GM23338 (cell line): Measurements from ENCODE around the gene LPIN1. TPM values are rescaled to one million over a fixed set of nuclear protein-coding genes. Genes with fewer than 3 reads are reported as not detected.

Source experiments
- ATAC-seq: fragments of 200-7000 bp; cut with Tn5 transposase; 3 replicates; pipeline ENCODE4 v1.9.1; 2020
- DNase-seq: peaks from one replicate; pipeline ENCODE4 v3.0.0-alpha.2; 2015; ENCODE audit warnings: low spot score
- H2AFZ ChIP-seq: fragments of 200-600 bp; sonication (generic); 2 replicates; pipeline ENCODE4 v1.8.0; 2016; ENCODE audit warnings: antibody characterized with exemption, mild to moderate bottlenecking, moderate library complexity
- H3F3A ChIP-seq: fragments of 200-600 bp; sonication (generic); replicated peaks from 2 replicates; pipeline ENCODE4 v1.8.0; 2017; ENCODE audit warnings: antibody characterized with exemption, mixed run types, low read depth
- H3K27ac ChIP-seq: fragments of 200-600 bp; sonication (generic); 2 replicates; pipeline ENCODE4 v1.6.1; 2016; ENCODE audit warnings: low read depth
- H3K27me3 ChIP-seq: fragments of 200-600 bp; sonication (generic); 2 replicates; pipeline ENCODE4 v1.8.0; 2016; ENCODE audit warnings: mild to moderate bottlenecking, mixed run types, moderate library complexity; ENCODE audit not compliant: insufficient read depth
- H3K36me3 ChIP-seq: fragments of 200-600 bp; sonication (generic); 2 replicates; pipeline ENCODE4 v1.8.0; 2016; ENCODE audit warnings: mild to moderate bottlenecking; ENCODE audit not compliant: insufficient read depth
- H3K4me1 ChIP-seq: fragments of 200-600 bp; sonication (generic); 2 replicates; pipeline ENCODE4 v1.8.0; 2016; ENCODE audit warnings: mild to moderate bottlenecking, moderate library complexity; ENCODE audit not compliant: insufficient read depth
- H3K4me2 ChIP-seq: fragments of 200-600 bp; sonication (generic); 2 replicates; pipeline ENCODE4 v1.7.1; 2017; ENCODE audit warnings: mixed run types
- H3K4me3 ChIP-seq: fragments of 200-600 bp; sonication (generic); 2 replicates; pipeline ENCODE4 v1.6.1; 2016; ENCODE audit warnings: mixed run types
- H3K79me2 ChIP-seq: fragments of 200-600 bp; sonication (generic); replicated peaks from 2 replicates; pipeline ENCODE4 v1.8.0; 2017; ENCODE audit warnings: mild to moderate bottlenecking; ENCODE audit not compliant: insufficient read depth
- H3K9me2 ChIP-seq: fragments of 200-600 bp; sonication (generic); 2 replicates; pipeline ENCODE4 v1.8.0; 2017; ENCODE audit not compliant: insufficient read depth
- H4K20me1 ChIP-seq: fragments of 200-600 bp; sonication (generic); replicated peaks from 2 replicates; pipeline ENCODE4 v1.8.0; 2017; ENCODE audit warnings: mild to moderate bottlenecking; ENCODE audit not compliant: insufficient read depth
- H3K27ac Mint-ChIP-seq: 2 replicates; pipeline ENCODE4 v1.8.0; 2020; ENCODE audit warnings: inconsistent platforms, mild to moderate bottlenecking, moderate library complexity, mixed read lengths
- H3K27me3 Mint-ChIP-seq: 3 replicates; pipeline ENCODE4 v1.8.0; 2022; ENCODE audit warnings: low read depth, mild to moderate bottlenecking, moderate library complexity, mixed read lengths, inconsistent platforms; ENCODE audit not compliant: insufficient read depth, poor library complexity
- H3K36me3 Mint-ChIP-seq: 3 replicates; pipeline ENCODE4 v1.8.0; 2021; ENCODE audit warnings: low read depth, mild to moderate bottlenecking, inconsistent platforms, moderate library complexity, mixed read lengths
- H3K4me1 Mint-ChIP-seq: 3 replicates; pipeline ENCODE4 v1.8.0; 2020; ENCODE audit warnings: mild to moderate bottlenecking, inconsistent platforms, mixed read lengths
- H3K4me3 Mint-ChIP-seq: 3 replicates; pipeline ENCODE4 v1.8.0; 2021; ENCODE audit warnings: moderate library complexity, mild to moderate bottlenecking, inconsistent platforms, mixed read lengths
- H3K9me3 Mint-ChIP-seq: 3 replicates; pipeline ENCODE4 v1.8.0; 2020; ENCODE audit warnings: moderate library complexity, mild to moderate bottlenecking, inconsistent platforms, mixed read lengths
- CREB1 ChIP-seq: fragments of 250-450 bp; sonication (Bioruptor Pico); IDR thresholded peaks from 2 replicates; pipeline ENCODE4 v1.5.0; 2020; ENCODE audit warnings: low read depth, mild to moderate bottlenecking, moderate library complexity
- EZH2phosphoT487 ChIP-seq: fragments of 200-600 bp; sonication (generic); IDR thresholded peaks from one replicate; pipeline ENCODE4 v1.8.1; 2018; ENCODE audit warnings: antibody characterized with exemption; ENCODE audit not compliant: unreplicated experiment
- JUNB ChIP-seq: IDR thresholded peaks from one replicate; pipeline ENCODE4 v1.6.1; 2016; ENCODE audit warnings: antibody characterized with exemption; ENCODE audit not compliant: unreplicated experiment
- NANOG ChIP-seq: IDR thresholded peaks from 2 replicates; pipeline ENCODE4 v1.6.1; 2016; ENCODE audit warnings: antibody characterized with exemption, borderline replicate concordance
- POLR2AphosphoS5 ChIP-seq: IDR thresholded peaks from 2 replicates; pipeline ENCODE4 v1.6.1; 2016; ENCODE audit warnings: antibody characterized with exemption, low read depth
- REST ChIP-seq: IDR thresholded peaks from one replicate; pipeline ENCODE4 v1.6.1; 2018; ENCODE audit warnings: antibody characterized with exemption; ENCODE audit not compliant: unreplicated experiment
- STAT1 ChIP-seq: IDR thresholded peaks from one replicate; pipeline ENCODE4 v1.6.1; 2016; ENCODE audit warnings: antibody characterized with exemption; ENCODE audit not compliant: unreplicated experiment
- ZNF114 ChIP-seq: fragments of 250-450 bp; sonication (Bioruptor Pico); IDR thresholded peaks from 2 replicates; pipeline ENCODE4 v1.5.0; 2020; ENCODE audit warnings: mild to moderate bottlenecking, moderate library complexity
- ZNF331 ChIP-seq: fragments of 250-450 bp; sonication (Bioruptor Pico); IDR thresholded peaks from 2 replicates; pipeline ENCODE4 v1.5.0; 2020; ENCODE audit warnings: low read depth, mild to moderate bottlenecking, moderate library complexity
- polyA plus RNA-seq: library from polyadenylated mRNA; unstranded; fragments of >200 nt; fragmentation: Nextera tagmentation; extraction: Ambion mirVana; gene quantifications from 2 replicates; pipeline ENCODE4 v1.2.1, GENCODE V29; 2016
- total RNA-seq: library from RNA; depleted of rRNA; stranded (reverse); fragments of >200 nt; shearing (Covaris generic); gene quantifications from 2 replicates; pipeline ENCODE4 v1.2.3, GENCODE V29; 2014
- TF ChIP-seq, protein P1 (sequence below): IDR thresholded peaks from 2 replicates; pipeline ENCODE4 v1.6.1; 2016; ENCODE audit warnings: antibody characterized with exemption
- TF ChIP-seq, protein P2 (sequence below), 2 experiments: fragments of 200-600 bp in 1 of 2; sonication (generic) in 1 of 2; conservative IDR thresholded peaks; 2 replicates each; pipeline versions ENCODE4 v1.5.1 to v1.6.1; 2016 to 2017; ENCODE audit warnings: antibody characterized with exemption in 2 of 2, low read depth in 2 of 2, mild to moderate bottlenecking in 2 of 2, moderate library complexity in 1 of 2

Gene LPIN1
- total and polyA plus RNA-seq, 2 experiments from 2014 or later: 4.4 to 9.5 TPM

- H3K27ac Mint-ChIP-seq: no peak overlapping the region
- no peak overlapping the region for H2AFZ ChIP-seq
- H3K4me3 ChIP-seq: no peak overlapping the region
- no peaks in the 10 kb centered on the region for H3K4me1 Mint-ChIP-seq
- H3K4me1 ChIP-seq: no peaks in the 10 kb centered on the region
- peaks cover 5% of the 10 kb centered on the region for H3K27me3 Mint-ChIP-seq
- no peaks in the 10 kb centered on the region for H3K79me2 ChIP-seq
- no peaks in the 10 kb centered on the region for H3F3A ChIP-seq
- ATAC-seq (no peak), DNase-seq (no peak)
- H3K36me3 Mint-ChIP-seq: 0 out of 3 replicates have a peak, but pooled peaks cover 3% of the 10 kb centered on the region
- peaks cover 5% of the 10 kb centered on the region for H3K9me3 Mint-ChIP-seq
- no peak overlapping the region for H3K4me2 ChIP-seq
- H3K4me3 Mint-ChIP-seq: no peak overlapping the region
- no peaks in the 10 kb centered on the region for H3K36me3 ChIP-seq
- no peak for TF ChIP-seq ZNF331 (CRISPR knock-in tag)
- TF ChIP-seq REST: no peak
- no peaks in the 10 kb centered on the region for H3K27me3 ChIP-seq
- 0 out of 2 replicates have a peak, but pooled peaks cover 4% of the 10 kb centered on the region for H3K9me2 ChIP-seq
- H3K27ac ChIP-seq: no peak overlapping the region
- no peaks in the 10 kb centered on the region for H4K20me1 ChIP-seq
Measured at GRCh38 chr2:11701206-11701605, 45.2 kb upstream of the LPIN1 start.

DNA sequence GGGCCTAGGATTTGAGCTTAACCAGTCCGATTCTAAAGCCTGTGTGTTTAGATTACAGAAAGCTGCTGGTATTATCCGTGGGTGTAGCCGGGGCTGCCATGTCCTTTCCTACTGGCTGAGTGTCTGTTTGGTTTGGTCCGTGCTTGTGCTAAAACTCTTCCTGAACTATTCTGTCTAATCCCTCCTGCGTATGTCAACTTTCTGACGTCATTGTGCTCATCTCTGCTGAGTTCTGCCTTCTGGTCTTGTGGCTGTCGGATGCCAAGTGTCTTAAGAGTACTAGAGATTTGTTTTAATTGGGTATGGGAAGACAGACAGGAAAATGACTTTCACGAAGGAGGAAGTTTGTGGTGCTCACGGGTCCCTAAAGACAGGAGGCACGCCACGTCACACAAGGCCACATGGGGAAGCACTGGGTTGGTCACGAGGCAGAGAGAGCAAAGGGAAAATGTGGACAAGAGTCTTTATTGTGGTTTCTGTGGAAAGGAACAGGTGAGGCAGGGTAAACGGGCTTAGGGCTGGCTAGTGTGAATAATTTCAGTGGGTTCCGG, 44.6 kb upstream of the LPIN1 start:
- Histone ChIP-seq H3K9me2 (0 out of 2 replicates have a peak, but pooled peaks cover 4% of the 10 kb centered on the region), H3K79me2 (no peaks in the 10 kb centered on the region), H3K36me3 (no peaks in the 10 kb centered on the region), H3K4me1 (no peaks in the 10 kb centered on the region), H2AFZ (no peak overlapping the region), H3K27ac (no peak overlapping the region), H3K4me3 (no peak overlapping the region), H3K4me2 (no peak overlapping the region), H3F3A (no peaks in the 10 kb centered on the region), H4K20me1 (no peaks in the 10 kb centered on the region), H3K27me3 (no peaks in the 10 kb centered on the region)
- Mint-ChIP-seq H3K27me3 (peaks cover 2% of the 10 kb centered on the region), H3K27ac (no peak overlapping the region), H3K4me1 (no peaks in the 10 kb centered on the region), H3K36me3 (peaks cover 4% of the 10 kb centered on the region; the same call in 1 of the 3 replicates), H3K4me3 (no peak overlapping the region), H3K9me3 (peaks cover 5% of the 10 kb centered on the region)
- DNase-seq: no peak
- ATAC-seq: no peak
- TF ChIP-seq, protein P1, sequence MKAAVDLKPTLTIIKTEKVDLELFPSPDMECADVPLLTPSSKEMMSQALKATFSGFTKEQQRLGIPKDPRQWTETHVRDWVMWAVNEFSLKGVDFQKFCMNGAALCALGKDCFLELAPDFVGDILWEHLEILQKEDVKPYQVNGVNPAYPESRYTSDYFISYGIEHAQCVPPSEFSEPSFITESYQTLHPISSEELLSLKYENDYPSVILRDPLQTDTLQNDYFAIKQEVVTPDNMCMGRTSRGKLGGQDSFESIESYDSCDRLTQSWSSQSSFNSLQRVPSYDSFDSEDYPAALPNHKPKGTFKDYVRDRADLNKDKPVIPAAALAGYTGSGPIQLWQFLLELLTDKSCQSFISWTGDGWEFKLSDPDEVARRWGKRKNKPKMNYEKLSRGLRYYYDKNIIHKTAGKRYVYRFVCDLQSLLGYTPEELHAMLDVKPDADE: no peak
- TF ChIP-seq JUNB (no peak), POLR2AphosphoS5 (no peak), REST (no peak), ZNF114 (CRISPR knock-in tag) (no peak), EZH2phosphoT487 (no peak), NANOG (no peak), CREB1 (CRISPR knock-in tag) (no peak), STAT1 (no peak)
- TF ChIP-seq, protein P2, sequence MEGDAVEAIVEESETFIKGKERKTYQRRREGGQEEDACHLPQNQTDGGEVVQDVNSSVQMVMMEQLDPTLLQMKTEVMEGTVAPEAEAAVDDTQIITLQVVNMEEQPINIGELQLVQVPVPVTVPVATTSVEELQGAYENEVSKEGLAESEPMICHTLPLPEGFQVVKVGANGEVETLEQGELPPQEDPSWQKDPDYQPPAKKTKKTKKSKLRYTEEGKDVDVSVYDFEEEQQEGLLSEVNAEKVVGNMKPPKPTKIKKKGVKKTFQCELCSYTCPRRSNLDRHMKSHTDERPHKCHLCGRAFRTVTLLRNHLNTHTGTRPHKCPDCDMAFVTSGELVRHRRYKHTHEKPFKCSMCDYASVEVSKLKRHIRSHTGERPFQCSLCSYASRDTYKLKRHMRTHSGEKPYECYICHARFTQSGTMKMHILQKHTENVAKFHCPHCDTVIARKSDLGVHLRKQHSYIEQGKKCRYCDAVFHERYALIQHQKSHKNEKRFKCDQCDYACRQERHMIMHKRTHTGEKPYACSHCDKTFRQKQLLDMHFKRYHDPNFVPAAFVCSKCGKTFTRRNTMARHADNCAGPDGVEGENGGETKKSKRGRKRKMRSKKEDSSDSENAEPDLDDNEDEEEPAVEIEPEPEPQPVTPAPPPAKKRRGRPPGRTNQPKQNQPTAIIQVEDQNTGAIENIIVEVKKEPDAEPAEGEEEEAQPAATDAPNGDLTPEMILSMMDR (conservative IDR thresholded peaks at IDR 0.05; ENCODE audit: low read depth in 2 of 2): no peak
